GM12865 (cell line): Measurements from ENCODE around the gene FBXO24.
"Not testable (repeated sequence)": the region's sequence is repeated elsewhere in the genome, so short reads cannot be mapped to it uniquely, and the experiment has no call there.

Source experiments
- DNase-seq: peaks from one replicate; pipeline ENCODE4 v3.0.0; 2010; ENCODE audit warnings: low read depth
- H3K4me3 ChIP-seq: 2 replicates; pipeline ENCODE4 v1.5.1; 2011; ENCODE audit warnings: mild to moderate bottlenecking, low read depth, low read length, control low read depth
- CTCF ChIP-seq: IDR thresholded peaks from 2 replicates; pipeline ENCODE4 v1.5.1; 2011; ENCODE audit warnings: low read length, control low read depth, low read depth, inconsistent platforms; ENCODE audit not compliant: insufficient read depth; ENCODE audit errors: missing control alignments

FBXO24 gene

DNA sequence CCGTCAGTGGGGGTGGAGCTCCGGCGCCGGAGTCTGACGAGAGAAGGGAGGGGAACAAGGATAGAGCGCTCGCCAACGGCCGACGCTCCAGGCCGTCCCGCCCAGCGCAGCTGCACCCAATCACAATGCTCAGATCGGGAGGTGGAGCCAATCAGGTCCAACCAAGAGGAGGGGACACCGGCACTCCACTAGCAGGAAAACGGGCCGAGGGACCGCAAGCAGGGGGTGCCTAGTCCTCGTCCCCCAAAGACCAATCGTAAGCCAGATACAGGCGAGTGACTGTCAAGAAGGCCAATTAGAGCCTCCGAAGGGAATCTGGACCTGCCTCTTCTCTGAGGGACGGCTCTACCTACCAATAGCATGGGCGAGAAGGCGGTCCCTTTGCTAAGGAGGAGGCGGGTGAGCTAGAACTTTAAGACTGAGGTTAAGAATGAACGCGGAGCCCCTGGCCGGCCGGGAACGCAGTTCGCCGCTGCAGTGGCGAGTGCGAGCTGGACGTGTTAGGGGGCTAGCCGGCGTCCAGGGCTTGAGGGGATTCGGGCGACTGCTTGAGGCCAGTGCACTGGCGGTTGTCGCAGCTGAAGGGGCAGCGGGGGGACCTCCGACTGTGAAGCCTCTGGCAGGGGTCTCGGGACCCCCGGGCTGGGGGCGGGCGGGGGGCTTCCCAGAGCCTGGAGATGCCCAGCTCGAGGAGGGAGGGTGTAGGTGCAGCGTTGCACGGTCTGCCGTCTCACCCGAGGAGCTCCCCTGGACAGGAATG lies at the start of gene FBXO24:
Gene FBXO24, plus strand, starts transcription at position 63 of the 760 bp plus-strand sequence. Its CDS starts 298 bp downstream, at position 361.
- TF ChIP-seq CTCF = no peak
- peak; percentile 100 for DNase-seq
- H3K4me3 ChIP-seq = peak within 1 kb of the TSS; percentile 93

- not testable (repeated sequence) for DNase-seq, H3K4me3 ChIP-seq
Measured at GRCh38 chr7:100536695-100537094, 49.4 kb upstream of the FBXO24 start.

- no peak for DNase-seq
- peak overlapping the region; percentile 87 for H3K4me3 ChIP-seq
- no peak for TF ChIP-seq CTCF
Measured at GRCh38 chr7:100538348-100538653, 47.8 kb upstream of the FBXO24 start.

DNA sequence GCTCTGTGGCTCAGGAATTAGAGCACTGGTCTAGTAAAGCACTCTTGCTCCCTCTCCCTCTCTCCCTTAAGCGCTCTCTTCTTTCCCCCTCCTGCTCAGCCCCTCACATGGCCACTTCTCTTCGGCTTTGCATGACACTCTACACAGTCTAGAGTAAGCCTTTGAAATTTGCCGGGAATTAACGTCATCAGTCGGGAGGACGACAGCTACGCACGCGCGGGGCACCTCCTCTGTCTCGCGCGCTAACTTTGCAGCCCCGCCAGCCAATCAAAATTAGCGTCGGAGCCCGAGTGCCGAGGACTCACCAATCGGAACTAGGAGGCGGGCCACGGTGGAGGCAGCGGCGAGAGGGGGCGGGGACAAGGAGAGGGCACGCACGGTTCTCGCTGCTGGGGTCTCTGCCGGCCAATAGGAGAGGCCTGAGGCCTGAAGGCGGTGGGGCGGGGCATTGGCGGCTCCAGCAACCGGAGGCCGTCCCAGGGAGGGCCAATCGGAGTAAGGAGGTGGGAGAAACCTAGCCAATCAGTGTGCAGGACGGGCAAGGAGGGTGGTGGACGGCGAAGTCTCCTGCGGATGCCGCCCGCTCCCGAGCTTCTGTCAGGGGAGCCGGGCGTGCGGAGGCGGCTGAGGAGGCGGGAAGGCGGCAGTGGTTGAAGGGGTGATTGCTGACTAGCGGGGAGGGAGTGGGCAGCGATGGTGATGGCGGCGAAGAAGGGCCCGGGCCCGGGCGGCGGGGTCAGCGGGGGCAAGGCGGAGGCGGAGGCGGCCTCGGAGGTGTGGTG lies 47.3 kb upstream of the FBXO24 start, which contains the start of gene AGFG2:
Gene AGFG2, plus strand, starts transcription at position 550 of the 782 bp plus-strand sequence. Its CDS starts 144 bp downstream, at position 694.
- TF ChIP-seq CTCF = no peak
- H3K4me3 ChIP-seq = peak within 1 kb of the TSS; percentile 87
- peak; percentile 100 for DNase-seq

DNA sequence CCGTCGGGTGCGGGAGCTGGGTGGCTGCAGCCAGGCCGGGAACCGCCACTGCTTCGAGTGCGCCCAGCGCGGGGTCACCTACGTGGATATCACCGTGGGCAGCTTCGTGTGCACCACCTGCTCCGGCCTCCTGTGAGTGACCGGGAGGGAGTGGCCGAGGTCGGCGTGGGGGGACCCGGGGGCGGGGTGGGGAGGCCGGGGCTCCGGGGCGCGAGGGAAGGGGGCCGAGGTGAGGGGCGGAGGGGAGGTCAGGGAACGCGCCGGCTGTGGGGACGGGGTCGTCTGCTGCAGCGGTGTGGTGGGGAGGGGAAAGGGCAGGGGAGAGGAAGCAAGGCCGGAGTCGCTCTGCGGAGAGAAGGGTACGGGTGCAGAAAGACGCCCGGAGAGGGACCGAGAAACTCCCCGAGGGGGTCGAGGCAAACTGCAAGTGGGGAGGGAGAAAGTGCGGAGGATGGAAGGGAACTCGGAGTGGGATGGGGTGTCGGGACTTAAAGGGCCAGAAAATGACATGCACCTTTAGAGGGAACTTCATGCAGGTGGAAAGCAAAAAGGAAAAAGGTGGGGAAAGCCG lies 46.6 kb upstream of the FBXO24 start:
- TF ChIP-seq CTCF = no peak
- peak overlapping the region; percentile 69 for H3K4me3 ChIP-seq
- DNase-seq = no peak

GRCh38 chr7:100540073-100540723 lies 45.9 kb upstream of the FBXO24 start:
- TF ChIP-seq CTCF = no peak
- no peak for DNase-seq
- H3K4me3 ChIP-seq = peak overlapping the region; percentile 69

DNA sequence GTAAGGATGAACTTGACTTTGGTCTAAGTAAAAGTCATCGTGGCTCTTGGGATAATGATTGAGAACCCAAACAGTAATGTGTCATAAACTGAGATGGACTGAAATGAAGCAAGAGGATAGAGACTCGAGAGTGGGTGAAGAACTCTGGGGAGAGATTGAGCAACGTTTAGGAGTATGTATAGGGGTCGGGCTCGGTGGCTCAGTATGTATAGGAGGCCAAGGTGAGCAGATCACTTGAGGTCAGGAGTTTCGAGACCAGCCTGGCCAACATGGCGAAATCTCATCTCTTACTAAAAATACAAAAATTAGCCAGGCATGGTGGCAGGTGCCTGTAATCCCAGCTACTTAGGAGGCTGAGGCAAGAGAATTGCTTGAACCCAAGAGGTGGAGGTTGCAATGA lies 44.8 kb upstream of the FBXO24 start:
- peak overlapping the region; percentile 55 for H3K4me3 ChIP-seq

More for the DNA sequence above, 44.8 kb upstream of the FBXO24 start:
- not testable (repeated sequence) for DNase-seq
